HCT116 (cell line): ENCODE results near the gene PCLO. TPM values are rescaled to one million over a fixed set of nuclear protein-coding genes. Genes with fewer than 3 reads are reported as not detected.

Experiments used
- ATAC-seq: fragments of 200-7000 bp; cut with Tn5 transposase; 2 replicates; pipeline ENCODE4 v1.9.1; 2020; ENCODE audit warnings: mild to moderate bottlenecking, moderate library complexity
- BruUV-seq: library from RNA; stranded (reverse); fragments of 400-500 nt; replicated peaks from 2 replicates; lab custom pipeline; 2021; lab: Mats Ljungman, UMichigan
- CTCF ChIA-PET: fragments of 300-600 bp; sonication (Branson Sonifier 250); formaldehyde crosslinking; loops from one replicate; lab custom pipeline; 2021; ENCODE audit warnings: antibody characterized with exemption; lab: Charles Lee
- POLR2A ChIA-PET: fragments of 300-600, 350-600 bp; sonication (Branson Sonifier 250); formaldehyde crosslinking; loops from one replicate; lab custom pipeline; 2021; ENCODE audit warnings: antibody characterized with exemption; lab: Charles Lee
- RAD21 ChIA-PET, 2 experiments: fragments of 300-600 bp; sonication (Branson Sonifier 250); formaldehyde crosslinking; loops; one replicate each; lab custom pipeline; 2023; ENCODE audit warnings: low total read pairs in 2 of 2; ENCODE audit not compliant: uncharacterized antibody in 2 of 2, unreplicated experiment in 2 of 2, low non-redundant PET in 1 of 2; lab: Charles Lee
- DNase-seq: peaks from one replicate; pipeline ENCODE4 v3.0.0-alpha.2; 2010; ENCODE audit warnings: low read depth, low spot score
- H2AFZ ChIP-seq: fragments of 200-600 bp; shearing (Covaris generic), sonication (generic); 2 replicates; pipeline ENCODE4 v1.6.1; 2017; ENCODE audit warnings: low read depth, mixed run types, mixed read lengths, antibody characterized with exemption, low read length; ENCODE audit not compliant: poor library complexity, severe bottlenecking
- H3K27ac ChIP-seq: 2 replicates; pipeline ENCODE4 v1.5.1; 2012; ENCODE audit warnings: low read depth, low read length
- H3K27me3 ChIP-seq: fragments of 200-600 bp; sonication (generic); 2 replicates; pipeline ENCODE4 v1.6.1; 2016; ENCODE audit warnings: mixed run types, low read length, mixed read lengths; ENCODE audit not compliant: insufficient read depth
- H3K36me3 ChIP-seq, 2 experiments: fragments of 200-500 bp in 1 of 2; fragments of 200-600 bp in 1 of 2; sonication (Bioruptor generic) in 1 of 2; sonication (generic) in 1 of 2; 2 replicates each; pipeline versions ENCODE4 v1.5.1 to v1.6.1; 2014 to 2016; ENCODE audit warnings: low read length in 2 of 2, inconsistent platforms in 1 of 2, mixed read lengths in 1 of 2, mixed run types in 1 of 2; ENCODE audit not compliant: insufficient read depth in 2 of 2, control insufficient read depth in 1 of 2
- H3K4me1 ChIP-seq, 2 experiments: fragments of 200-600 bp in 1 of 2; sonication (generic) in 1 of 2; 2 replicates each; pipeline versions ENCODE4 v1.5.1 to v1.6.1; 2012 to 2017; ENCODE audit warnings: low read length in 2 of 2, inconsistent platforms in 1 of 2, mild to moderate bottlenecking in 1 of 2, mixed read lengths in 1 of 2, mixed run types in 1 of 2, moderate library complexity in 1 of 2; ENCODE audit not compliant: insufficient read depth in 2 of 2, control insufficient read depth in 1 of 2
- H3K4me2 ChIP-seq: fragments of 200-600 bp; sonication (generic); 2 replicates; pipeline ENCODE4 v1.6.1; 2017; ENCODE audit warnings: mixed run types, low read length, mixed read lengths
- H3K4me3 ChIP-seq, 2 experiments: fragments of 200-600 bp in 1 of 2; sonication (generic) in 1 of 2; replicated peaks in 1 of 2; 2 replicates each; pipeline ENCODE4 v1.5.1; 2011 to 2016; ENCODE audit warnings: low read length in 2 of 2, control low read depth in 1 of 2, low read depth in 1 of 2, mild to moderate bottlenecking in 1 of 2, mixed read lengths in 1 of 2, mixed run types in 1 of 2
- H3K79me2 ChIP-seq: fragments of 200-600 bp; sonication (generic); 2 replicates; pipeline ENCODE4 v1.6.1; 2017; ENCODE audit warnings: mild to moderate bottlenecking, mixed run types, low read length, moderate library complexity, mixed read lengths; ENCODE audit not compliant: insufficient read depth
- H3K9ac ChIP-seq: fragments of 200-600 bp; sonication (generic); 2 replicates; pipeline ENCODE4 v1.6.1; 2016; ENCODE audit warnings: low read length, mixed read lengths
- H3K9me2 ChIP-seq: fragments of 200-600 bp; sonication (generic), shearing (Covaris generic); 2 replicates; pipeline ENCODE4 v1.6.1; 2017; ENCODE audit warnings: mixed run types, mild to moderate bottlenecking, moderate library complexity; ENCODE audit not compliant: insufficient read depth
- H3K9me3 ChIP-seq, 2 experiments: fragments of 200-500 bp in 1 of 2; fragments of 200-600 bp in 1 of 2; sonication (Bioruptor generic) in 1 of 2; sonication (generic) in 1 of 2; 2 replicates each; pipeline ENCODE4 v1.6.1; 2014 to 2017; ENCODE audit warnings: low read length in 2 of 2, mixed read lengths in 2 of 2, inconsistent platforms in 1 of 2, low read depth in 1 of 2, mild to moderate bottlenecking in 1 of 2, mixed run types in 1 of 2, moderate library complexity in 1 of 2; ENCODE audit not compliant: control insufficient read depth in 1 of 2, insufficient read depth in 1 of 2
- H4K20me1 ChIP-seq: fragments of 200-600 bp; sonication (generic), shearing (Covaris generic); 2 replicates; pipeline ENCODE4 v1.6.1; 2017; ENCODE audit warnings: mixed run types, mild to moderate bottlenecking, moderate library complexity; ENCODE audit not compliant: insufficient read depth
- ATF3 ChIP-seq: IDR thresholded peaks from 2 replicates; pipeline ENCODE4 v1.6.1; 2012
- CBX3 ChIP-seq: IDR thresholded peaks from 2 replicates; pipeline ENCODE4 v1.6.1; 2012; ENCODE audit warnings: low read depth
- CEBPB ChIP-seq: IDR thresholded peaks from 2 replicates; pipeline ENCODE4 v1.6.1; 2012; ENCODE audit warnings: low read depth
- CTCF ChIP-seq, 3 experiments: fragments of 200-600 bp in 1 of 3; sonication (generic) in 1 of 3; IDR thresholded peaks in 2 of 3; conservative IDR thresholded peaks in 1 of 3; 2 replicates each; pipeline ENCODE4 v1.5.1; 2012 to 2017; ENCODE audit warnings: low read depth in 2 of 3, low read length in 2 of 3, antibody characterized with exemption in 1 of 3, borderline replicate concordance in 1 of 3, control low read depth in 1 of 3, mild to moderate bottlenecking in 1 of 3, mixed read lengths in 1 of 3, mixed run types in 1 of 3, moderate library complexity in 1 of 3; ENCODE audit not compliant: insufficient read depth in 1 of 3
- EGR1 ChIP-seq: IDR thresholded peaks from 2 replicates; pipeline ENCODE4 v1.6.1; 2012; ENCODE audit warnings: low read depth
- EZH2 ChIP-seq: fragments of 200-600 bp; sonication (generic); IDR thresholded peaks from 2 replicates; pipeline ENCODE4 v1.6.1; 2017; ENCODE audit warnings: antibody characterized with exemption, mixed run types
- EZH2phosphoT487 ChIP-seq: fragments of 200-600 bp; IDR thresholded peaks from 2 replicates; pipeline ENCODE4 v1.6.1; 2018; ENCODE audit warnings: antibody characterized with exemption, borderline replicate concordance
- FOSL1 ChIP-seq: IDR thresholded peaks from 2 replicates; pipeline ENCODE4 v1.6.1; 2012; ENCODE audit warnings: low read depth
- MAX ChIP-seq: IDR thresholded peaks from 2 replicates; pipeline ENCODE4 v1.6.1; 2012
- REST ChIP-seq: IDR thresholded peaks from 2 replicates; pipeline ENCODE4 v1.6.1; 2012; ENCODE audit warnings: low read depth
- SIN3A ChIP-seq: IDR thresholded peaks from 2 replicates; pipeline ENCODE4 v1.6.1; 2012; ENCODE audit warnings: low read depth
- SRF ChIP-seq: IDR thresholded peaks from 2 replicates; pipeline ENCODE4 v1.6.1; 2012; ENCODE audit warnings: low read depth
- TCF7L2 ChIP-seq: IDR thresholded peaks from 2 replicates; pipeline ENCODE4 v1.7.0; 2011; ENCODE audit warnings: borderline replicate concordance, inconsistent platforms; ENCODE audit not compliant: insufficient read depth, insufficient read length; ENCODE audit errors: extremely low read depth
- YY1 ChIP-seq: IDR thresholded peaks from 2 replicates; pipeline ENCODE4 v1.6.1; 2011; ENCODE audit warnings: low read length, low read depth, moderate library complexity, mild to moderate bottlenecking; ENCODE audit not compliant: insufficient replicate concordance; ENCODE audit errors: extremely low read depth
- intact Hi-C: fragments of 100-400 bp; cut with micrococcal nuclease; formaldehyde crosslinking; loops from 2 replicates; pipeline ENCODE4 v1.10.0; 2022
- total RNA-seq: library from RNA; stranded (reverse); gene quantifications from one replicate; pipeline ENCODE4 v1.2.1, GENCODE V29; 2021; ENCODE audit not compliant: unreplicated experiment

The PCLO gene
- total RNA-seq, 1 experiment from 2014 or later, result 2.4 TPM

- no peak for TF ChIP-seq CTCF (IDR thresholded peaks at IDR 0.05 in 2 of 3, conservative IDR thresholded peaks at IDR 0.05 in 1 of 3; ENCODE audit: borderline replicate concordance in 1 of 3, insufficient read depth in 1 of 3, low read depth in 2 of 3, low read length in 2 of 3)
- no peak for TF ChIP-seq EZH2
Observed at GRCh38 chr7:82932516-82932915, 230.2 kb downstream of the PCLO start (continued).

GRCh38 chr7:82926477-82926876 lies 236.2 kb downstream of the PCLO start:
- H3K4me2 ChIP-seq, result no peak overlapping the region
- no TSS peak for BruUV-seq
- no peak overlapping the region for H3K4me3 ChIP-seq
- H3K9ac ChIP-seq, result no peak overlapping the region
- H2AFZ ChIP-seq, result no peak overlapping the region
- H3K9me3 ChIP-seq, result no peaks in the 10 kb centered on the region
- TF ChIP-seq CEBPB (no peak), SIN3A (no peak), MAX (no peak), CBX3 (no peak), CTCF (IDR thresholded peaks at IDR 0.05 in 2 of 3, conservative IDR thresholded peaks at IDR 0.05 in 1 of 3; ENCODE audit: borderline replicate concordance in 1 of 3, insufficient read depth in 1 of 3, low read depth in 2 of 3, low read length in 2 of 3) (no peak), EGR1 (no peak), SRF (no peak), REST (no peak), TCF7L2 (no peak), YY1 (no peak), EZH2phosphoT487 (no peak), ATF3 (no peak), FOSL1 (no peak)
- DNase-seq (no peak), ATAC-seq (no peak)
- H3K4me1 ChIP-seq, result no peaks in the 10 kb centered on the region
- no peaks in the 10 kb centered on the region for H3K36me3 ChIP-seq
- ChIA-PET CTCF (no interaction called here), POLR2A (no interaction called here), RAD21 (no interaction called here)
- no peaks in the 10 kb centered on the region for H4K20me1 ChIP-seq
- H3K27me3 ChIP-seq, result no peaks in the 10 kb centered on the region
- H3K9me2 ChIP-seq, result no peaks in the 10 kb centered on the region
- no peaks in the 10 kb centered on the region for H3K79me2 ChIP-seq
- intact Hi-C loops, result no loop called here
- no peak overlapping the region for H3K27ac ChIP-seq
